Measurements from ENCODE around the gene AURKAIP1. TPM values are rescaled to one million over a fixed set of nuclear protein-coding genes. Genes with fewer than 3 reads are reported as not detected.
"Not testable (repeated sequence)": the region's sequence is repeated elsewhere in the genome, so short reads cannot be mapped to it uniquely, and the experiment has no call there.

AURKAIP1 gene
- total and polyA plus RNA-seq, 2 donors (not counting 1 experiment from before 2014, with no cell fraction given) = 42.2 to 85.2 TPM

- Histone ChIP-seq H3K36me3 (ENCODE audit: control insufficient read depth, insufficient read depth, low read length) (no peaks in the 10 kb centered on the region), H3K27ac (ENCODE audit: insufficient read depth, low read length) (no peak overlapping the region), H4K20me1 (ENCODE audit: control insufficient read depth, extremely low read depth, insufficient read depth, low read length) (no peaks in the 10 kb centered on the region), H2AFZ (ENCODE audit: low read length) (no peak overlapping the region), H3K9ac (ENCODE audit: insufficient read depth, low read length) (no peak overlapping the region), H3K9me3 (ENCODE audit: control insufficient read depth, insufficient read depth, low read depth, low read length) (no peaks in the 10 kb centered on the region), H3K27me3 (ENCODE audit: control insufficient read depth, insufficient read depth, low read length) (no peaks in the 10 kb centered on the region), H3K4me2 (ENCODE audit: extremely low read depth, insufficient read depth, low read length) (no peak overlapping the region), H3K4me3 (replicated peaks in 1 of 4; ENCODE audit: control extremely low read depth in 1 of 4, insufficient read depth in 1 of 4, low read depth in 3 of 4, low read length in 4 of 4) (no peak overlapping the region), H3K79me2 (ENCODE audit: control insufficient read depth, insufficient read depth, low read length) (no peaks in the 10 kb centered on the region), H3K4me1 (ENCODE audit: control insufficient read depth, extremely low read depth, insufficient read depth, low read length) (peaks cover 4% of the 10 kb centered on the region)
- no peak for TF ChIP-seq CTCF (conservative IDR thresholded peaks at IDR 0.05 in 1 of 2, IDR thresholded peaks at IDR 0.05 in 1 of 2; ENCODE audit: low read depth in 1 of 2, low read length in 2 of 2)
- no peak for TF ChIP-seq EZH2 (IDR thresholded peaks at IDR 0.05; ENCODE audit: low read length, missing control alignments)
- no peak for DNase-seq (ENCODE audit: low read depth in 2 of 2)
Measured at GRCh38 chr1:1418464-1419362, 43.7 kb upstream of the AURKAIP1 start.

- not testable (repeated sequence) for H2AFZ ChIP-seq (ENCODE audit: low read length); H4K20me1 ChIP-seq (ENCODE audit: control insufficient read depth, extremely low read depth, insufficient read depth, low read length); H3K79me2 ChIP-seq (ENCODE audit: control insufficient read depth, insufficient read depth, low read length); H3K9ac ChIP-seq (ENCODE audit: insufficient read depth, low read length); H3K4me1 ChIP-seq (ENCODE audit: control insufficient read depth, extremely low read depth, insufficient read depth, low read length); H3K4me3 ChIP-seq (replicated peaks in 1 of 4; ENCODE audit: control extremely low read depth in 1 of 4, insufficient read depth in 1 of 4, low read depth in 3 of 4, low read length in 4 of 4); H3K4me2 ChIP-seq (ENCODE audit: extremely low read depth, insufficient read depth, low read length); H3K27ac ChIP-seq (ENCODE audit: insufficient read depth, low read length); H3K36me3 ChIP-seq (ENCODE audit: control insufficient read depth, insufficient read depth, low read length); H3K27me3 ChIP-seq (ENCODE audit: control insufficient read depth, insufficient read depth, low read length); DNase-seq (ENCODE audit: low read depth in 2 of 2); H3K9me3 ChIP-seq (ENCODE audit: control insufficient read depth, insufficient read depth, low read depth, low read length)
Measured at GRCh38 chr1:1417825-1418463, 42.9 kb upstream of the AURKAIP1 start.

- DNase-seq (ENCODE audit: low read depth in 2 of 2); H3K27me3 ChIP-seq (ENCODE audit: control insufficient read depth, insufficient read depth, low read length): not testable (repeated sequence)
Measured at GRCh38 chr1:1417396-1417795, 42.4 kb upstream of the AURKAIP1 start.

GRCh38 chr1:1415751-1416150 lies 40.7 kb upstream of the AURKAIP1 start:
- TF ChIP-seq EZH2 (IDR thresholded peaks at IDR 0.05; ENCODE audit: low read length, missing control alignments) (no peak), CTCF (conservative IDR thresholded peaks at IDR 0.05 in 1 of 2, IDR thresholded peaks at IDR 0.05 in 1 of 2; ENCODE audit: low read depth in 1 of 2, low read length in 2 of 2) (no peak)
- Histone ChIP-seq H2AFZ (ENCODE audit: low read length) (no peak overlapping the region), H4K20me1 (ENCODE audit: control insufficient read depth, extremely low read depth, insufficient read depth, low read length) (no peaks in the 10 kb centered on the region), H3K4me2 (ENCODE audit: extremely low read depth, insufficient read depth, low read length) (no peak overlapping the region), H3K4me3 (replicated peaks in 1 of 4; ENCODE audit: control extremely low read depth in 1 of 4, insufficient read depth in 1 of 4, low read depth in 3 of 4, low read length in 4 of 4) (no peak overlapping the region), H3K27me3 (ENCODE audit: control insufficient read depth, insufficient read depth, low read length) (no peaks in the 10 kb centered on the region), H3K9ac (ENCODE audit: insufficient read depth, low read length) (no peak overlapping the region), H3K36me3 (ENCODE audit: control insufficient read depth, insufficient read depth, low read length) (no peaks in the 10 kb centered on the region), H3K79me2 (ENCODE audit: control insufficient read depth, insufficient read depth, low read length) (no peaks in the 10 kb centered on the region), H3K27ac (ENCODE audit: insufficient read depth, low read length) (no peak overlapping the region), H3K4me1 (ENCODE audit: control insufficient read depth, extremely low read depth, insufficient read depth, low read length) (no peaks in the 10 kb centered on the region), H3K9me3 (ENCODE audit: control insufficient read depth, insufficient read depth, low read depth, low read length) (no peaks in the 10 kb centered on the region)
- DNase-seq (ENCODE audit: low read depth in 2 of 2) = no peak

More at GRCh38 chr1:1417396-1417795, 42.4 kb upstream of the AURKAIP1 start:
- not testable (repeated sequence) for H3K27ac ChIP-seq (ENCODE audit: insufficient read depth, low read length); H3K4me2 ChIP-seq (ENCODE audit: extremely low read depth, insufficient read depth, low read length); H3K9ac ChIP-seq (ENCODE audit: insufficient read depth, low read length); H3K4me3 ChIP-seq (replicated peaks in 1 of 4; ENCODE audit: control extremely low read depth in 1 of 4, insufficient read depth in 1 of 4, low read depth in 3 of 4, low read length in 4 of 4); H3K36me3 ChIP-seq (ENCODE audit: control insufficient read depth, insufficient read depth, low read length); H3K79me2 ChIP-seq (ENCODE audit: control insufficient read depth, insufficient read depth, low read length); H3K4me1 ChIP-seq (ENCODE audit: control insufficient read depth, extremely low read depth, insufficient read depth, low read length); H3K9me3 ChIP-seq (ENCODE audit: control insufficient read depth, insufficient read depth, low read depth, low read length); H2AFZ ChIP-seq (ENCODE audit: low read length); H4K20me1 ChIP-seq (ENCODE audit: control insufficient read depth, extremely low read depth, insufficient read depth, low read length)

- not testable (repeated sequence) for H2AFZ ChIP-seq (ENCODE audit: low read length); H3K36me3 ChIP-seq (ENCODE audit: control insufficient read depth, insufficient read depth, low read length); H3K27ac ChIP-seq (ENCODE audit: insufficient read depth, low read length); H4K20me1 ChIP-seq (ENCODE audit: control insufficient read depth, extremely low read depth, insufficient read depth, low read length); H3K4me3 ChIP-seq (replicated peaks in 1 of 4; ENCODE audit: control extremely low read depth in 1 of 4, insufficient read depth in 1 of 4, low read depth in 3 of 4, low read length in 4 of 4); H3K27me3 ChIP-seq (ENCODE audit: control insufficient read depth, insufficient read depth, low read length); H3K9me3 ChIP-seq (ENCODE audit: control insufficient read depth, insufficient read depth, low read depth, low read length); H3K4me2 ChIP-seq (ENCODE audit: extremely low read depth, insufficient read depth, low read length); DNase-seq (ENCODE audit: low read depth in 2 of 2); H3K4me1 ChIP-seq (ENCODE audit: control insufficient read depth, extremely low read depth, insufficient read depth, low read length); H3K9ac ChIP-seq (ENCODE audit: insufficient read depth, low read length)
- peaks cover 20% of the 10 kb centered on the region for H3K79me2 ChIP-seq (ENCODE audit: control insufficient read depth, insufficient read depth, low read length)
Measured at GRCh38 chr1:1412311-1412902, 37.4 kb upstream of the AURKAIP1 start.
